GM23338 (cell line): Measurements from ENCODE around the gene CTNNA2. TPM values are rescaled to one million over a fixed set of nuclear protein-coding genes. Genes with fewer than 3 reads are reported as not detected.

Source experiments
- ATAC-seq: fragments of 200-7000 bp; cut with Tn5 transposase; 3 replicates; pipeline ENCODE4 v1.9.1; 2020
- DNase-seq: peaks from one replicate; pipeline ENCODE4 v3.0.0-alpha.2; 2015; ENCODE audit warnings: low spot score
- H2AFZ ChIP-seq: fragments of 200-600 bp; sonication (generic); 2 replicates; pipeline ENCODE4 v1.8.0; 2016; ENCODE audit warnings: antibody characterized with exemption, mild to moderate bottlenecking, moderate library complexity
- H3F3A ChIP-seq: fragments of 200-600 bp; sonication (generic); replicated peaks from 2 replicates; pipeline ENCODE4 v1.8.0; 2017; ENCODE audit warnings: antibody characterized with exemption, mixed run types, low read depth
- H3K27ac ChIP-seq: fragments of 200-600 bp; sonication (generic); 2 replicates; pipeline ENCODE4 v1.6.1; 2016; ENCODE audit warnings: low read depth
- H3K27me3 ChIP-seq: fragments of 200-600 bp; sonication (generic); 2 replicates; pipeline ENCODE4 v1.8.0; 2016; ENCODE audit warnings: mild to moderate bottlenecking, mixed run types, moderate library complexity; ENCODE audit not compliant: insufficient read depth
- H3K36me3 ChIP-seq: fragments of 200-600 bp; sonication (generic); 2 replicates; pipeline ENCODE4 v1.8.0; 2016; ENCODE audit warnings: mild to moderate bottlenecking; ENCODE audit not compliant: insufficient read depth
- H3K4me1 ChIP-seq: fragments of 200-600 bp; sonication (generic); 2 replicates; pipeline ENCODE4 v1.8.0; 2016; ENCODE audit warnings: mild to moderate bottlenecking, moderate library complexity; ENCODE audit not compliant: insufficient read depth
- H3K4me2 ChIP-seq: fragments of 200-600 bp; sonication (generic); 2 replicates; pipeline ENCODE4 v1.7.1; 2017; ENCODE audit warnings: mixed run types
- H3K4me3 ChIP-seq: fragments of 200-600 bp; sonication (generic); 2 replicates; pipeline ENCODE4 v1.6.1; 2016; ENCODE audit warnings: mixed run types
- H3K79me2 ChIP-seq: fragments of 200-600 bp; sonication (generic); replicated peaks from 2 replicates; pipeline ENCODE4 v1.8.0; 2017; ENCODE audit warnings: mild to moderate bottlenecking; ENCODE audit not compliant: insufficient read depth
- H3K9me2 ChIP-seq: fragments of 200-600 bp; sonication (generic); 2 replicates; pipeline ENCODE4 v1.8.0; 2017; ENCODE audit not compliant: insufficient read depth
- H4K20me1 ChIP-seq: fragments of 200-600 bp; sonication (generic); replicated peaks from 2 replicates; pipeline ENCODE4 v1.8.0; 2017; ENCODE audit warnings: mild to moderate bottlenecking; ENCODE audit not compliant: insufficient read depth
- H3K27ac Mint-ChIP-seq: 2 replicates; pipeline ENCODE4 v1.8.0; 2020; ENCODE audit warnings: inconsistent platforms, mild to moderate bottlenecking, moderate library complexity, mixed read lengths
- H3K27me3 Mint-ChIP-seq: 3 replicates; pipeline ENCODE4 v1.8.0; 2022; ENCODE audit warnings: low read depth, mild to moderate bottlenecking, moderate library complexity, mixed read lengths, inconsistent platforms; ENCODE audit not compliant: insufficient read depth, poor library complexity
- H3K36me3 Mint-ChIP-seq: 3 replicates; pipeline ENCODE4 v1.8.0; 2021; ENCODE audit warnings: low read depth, mild to moderate bottlenecking, inconsistent platforms, moderate library complexity, mixed read lengths
- H3K4me1 Mint-ChIP-seq: 3 replicates; pipeline ENCODE4 v1.8.0; 2020; ENCODE audit warnings: mild to moderate bottlenecking, inconsistent platforms, mixed read lengths
- H3K4me3 Mint-ChIP-seq: 3 replicates; pipeline ENCODE4 v1.8.0; 2021; ENCODE audit warnings: moderate library complexity, mild to moderate bottlenecking, inconsistent platforms, mixed read lengths
- H3K9me3 Mint-ChIP-seq: 3 replicates; pipeline ENCODE4 v1.8.0; 2020; ENCODE audit warnings: moderate library complexity, mild to moderate bottlenecking, inconsistent platforms, mixed read lengths
- CREB1 ChIP-seq: fragments of 250-450 bp; sonication (Bioruptor Pico); IDR thresholded peaks from 2 replicates; pipeline ENCODE4 v1.5.0; 2020; ENCODE audit warnings: low read depth, mild to moderate bottlenecking, moderate library complexity
- EZH2 ChIP-seq: fragments of 200-600 bp; sonication (generic); IDR thresholded peaks from one replicate; pipeline ENCODE4 v1.8.0; 2017; ENCODE audit warnings: antibody characterized with exemption, mild to moderate bottlenecking, low read depth; ENCODE audit not compliant: unreplicated experiment
- EZH2phosphoT487 ChIP-seq: fragments of 200-600 bp; sonication (generic); IDR thresholded peaks from one replicate; pipeline ENCODE4 v1.8.1; 2018; ENCODE audit warnings: antibody characterized with exemption; ENCODE audit not compliant: unreplicated experiment
- JUNB ChIP-seq: IDR thresholded peaks from one replicate; pipeline ENCODE4 v1.6.1; 2016; ENCODE audit warnings: antibody characterized with exemption; ENCODE audit not compliant: unreplicated experiment
- POLR2AphosphoS5 ChIP-seq: IDR thresholded peaks from 2 replicates; pipeline ENCODE4 v1.6.1; 2016; ENCODE audit warnings: antibody characterized with exemption, low read depth
- STAT1 ChIP-seq: IDR thresholded peaks from one replicate; pipeline ENCODE4 v1.6.1; 2016; ENCODE audit warnings: antibody characterized with exemption; ENCODE audit not compliant: unreplicated experiment
- ZNF114 ChIP-seq: fragments of 250-450 bp; sonication (Bioruptor Pico); IDR thresholded peaks from 2 replicates; pipeline ENCODE4 v1.5.0; 2020; ENCODE audit warnings: mild to moderate bottlenecking, moderate library complexity
- ZNF462 ChIP-seq: fragments of 250-450 bp; sonication (Bioruptor Pico); IDR thresholded peaks from 2 replicates; pipeline ENCODE4 v1.5.0; 2020; ENCODE audit warnings: mild to moderate bottlenecking, moderate library complexity
- polyA plus RNA-seq: library from polyadenylated mRNA; unstranded; fragments of >200 nt; fragmentation: Nextera tagmentation; extraction: Ambion mirVana; gene quantifications from 2 replicates; pipeline ENCODE4 v1.2.1, GENCODE V29; 2016
- total RNA-seq: library from RNA; depleted of rRNA; stranded (reverse); fragments of >200 nt; shearing (Covaris generic); gene quantifications from 2 replicates; pipeline ENCODE4 v1.2.3, GENCODE V29; 2014

CTNNA2 gene
- total and polyA plus RNA-seq, 2 experiments from 2014 or later = 6.4 to 15.6 TPM

GRCh38 chr2:80515964-80516363, 1003.1 kb downstream of the CTNNA2 start:
- H3K9me2 ChIP-seq = peaks cover 13% of the 10 kb centered on the region; the same call in 1 of the 2 replicates
- H3K36me3 ChIP-seq = no peaks in the 10 kb centered on the region
- no peak overlapping the region for H3K27ac ChIP-seq
- no peak overlapping the region for H3K27ac Mint-ChIP-seq
- H3K4me1 ChIP-seq = peaks cover 6% of the 10 kb centered on the region
- no peak overlapping the region for H3K4me3 Mint-ChIP-seq
- ATAC-seq = no peak
- no peak overlapping the region for H3K4me2 ChIP-seq
- H3K27me3 Mint-ChIP-seq = no peaks in the 10 kb centered on the region
- DNase-seq = no peak
- H3K27me3 ChIP-seq = no peaks in the 10 kb centered on the region
- peaks cover 5% of the 10 kb centered on the region; the same call in 1 of the 3 replicates for H3K9me3 Mint-ChIP-seq
- H2AFZ ChIP-seq = no peak overlapping the region
- no peaks in the 10 kb centered on the region for H3F3A ChIP-seq
- TF ChIP-seq ZNF114 (CRISPR knock-in tag) (no peak), JUNB (no peak), STAT1 (no peak), CREB1 (CRISPR knock-in tag) (no peak), EZH2phosphoT487 (no peak), POLR2AphosphoS5 (no peak)
- H3K36me3 Mint-ChIP-seq = no peaks in the 10 kb centered on the region
- H4K20me1 ChIP-seq = no peaks in the 10 kb centered on the region
- peaks cover 3% of the 10 kb centered on the region; the same call in 1 of the 3 replicates for H3K4me1 Mint-ChIP-seq
- H3K4me3 ChIP-seq = no peak overlapping the region
- H3K79me2 ChIP-seq = no peaks in the 10 kb centered on the region

GRCh38 chr2:80517316-80517715, 1004.5 kb downstream of the CTNNA2 start:
- no peaks in the 10 kb centered on the region for H4K20me1 ChIP-seq
- no peaks in the 10 kb centered on the region for H3K36me3 ChIP-seq
- H3K27ac ChIP-seq = no peak overlapping the region
- H3K79me2 ChIP-seq = no peaks in the 10 kb centered on the region
- peaks cover 6% of the 10 kb centered on the region for H3K4me1 ChIP-seq
- Mint-ChIP-seq H3K27me3 (no peaks in the 10 kb centered on the region), H3K36me3 (no peaks in the 10 kb centered on the region), H3K4me3 (no peak overlapping the region), H3K27ac (no peak overlapping the region), H3K9me3 (peaks cover 5% of the 10 kb centered on the region; the same call in 1 of the 3 replicates), H3K4me1 (peaks cover 3% of the 10 kb centered on the region; the same call in 1 of the 3 replicates)
- H3K27me3 ChIP-seq = no peaks in the 10 kb centered on the region
- TF ChIP-seq ZNF114 (CRISPR knock-in tag) (no peak), STAT1 (no peak)
- ATAC-seq (no peak), DNase-seq (no peak)
- peaks cover 17% of the 10 kb centered on the region; the same call in 1 of the 2 replicates for H3K9me2 ChIP-seq
- H3K4me3 ChIP-seq = no peak overlapping the region
- no peak overlapping the region for H2AFZ ChIP-seq
- H3K4me2 ChIP-seq = no peak overlapping the region
- no peaks in the 10 kb centered on the region for H3F3A ChIP-seq

- Mint-ChIP-seq H3K9me3 (peaks cover 5% of the 10 kb centered on the region; the same call in 1 of the 3 replicates), H3K4me3 (no peak overlapping the region), H3K4me1 (peaks cover 3% of the 10 kb centered on the region; the same call in 1 of the 3 replicates), H3K27ac (no peak overlapping the region), H3K36me3 (no peaks in the 10 kb centered on the region), H3K27me3 (no peaks in the 10 kb centered on the region)
- no peak overlapping the region for H3K27ac ChIP-seq
- H2AFZ ChIP-seq = no peak overlapping the region
- no peak overlapping the region for H3K4me2 ChIP-seq
- no peak overlapping the region for H3K4me3 ChIP-seq
- no peak for ATAC-seq
- no peaks in the 10 kb centered on the region for H3F3A ChIP-seq
- H3K36me3 ChIP-seq = no peaks in the 10 kb centered on the region
- H3K27me3 ChIP-seq = no peaks in the 10 kb centered on the region
- no peaks in the 10 kb centered on the region for H3K79me2 ChIP-seq
- H4K20me1 ChIP-seq = no peaks in the 10 kb centered on the region
- H3K9me2 ChIP-seq = peaks cover 13% of the 10 kb centered on the region; the same call in 1 of the 2 replicates
- peaks cover 6% of the 10 kb centered on the region for H3K4me1 ChIP-seq
- DNase-seq = no peak
- TF ChIP-seq ZNF462 (no peak), ZNF114 (CRISPR knock-in tag) (no peak), STAT1 (no peak), POLR2AphosphoS5 (no peak), CREB1 (CRISPR knock-in tag) (no peak), EZH2 (no peak)
These were observed 1006.3 kb downstream of the CTNNA2 start for GRCh38 chr2:80519121-80519643.
